GM20431 (cell line): ENCODE measurements around the gene TMEM80.

Source experiments
- in situ Hi-C: fragments of 300-500 bp; cut with MseI, MboI; formaldehyde crosslinking; loops from one replicate; pipeline ENCODE4 v1.15.0; 2020; ENCODE audit warnings: low sequenced_read_pairs; ENCODE audit not compliant: unreplicated experiment

TMEM80 gene

DNA sequence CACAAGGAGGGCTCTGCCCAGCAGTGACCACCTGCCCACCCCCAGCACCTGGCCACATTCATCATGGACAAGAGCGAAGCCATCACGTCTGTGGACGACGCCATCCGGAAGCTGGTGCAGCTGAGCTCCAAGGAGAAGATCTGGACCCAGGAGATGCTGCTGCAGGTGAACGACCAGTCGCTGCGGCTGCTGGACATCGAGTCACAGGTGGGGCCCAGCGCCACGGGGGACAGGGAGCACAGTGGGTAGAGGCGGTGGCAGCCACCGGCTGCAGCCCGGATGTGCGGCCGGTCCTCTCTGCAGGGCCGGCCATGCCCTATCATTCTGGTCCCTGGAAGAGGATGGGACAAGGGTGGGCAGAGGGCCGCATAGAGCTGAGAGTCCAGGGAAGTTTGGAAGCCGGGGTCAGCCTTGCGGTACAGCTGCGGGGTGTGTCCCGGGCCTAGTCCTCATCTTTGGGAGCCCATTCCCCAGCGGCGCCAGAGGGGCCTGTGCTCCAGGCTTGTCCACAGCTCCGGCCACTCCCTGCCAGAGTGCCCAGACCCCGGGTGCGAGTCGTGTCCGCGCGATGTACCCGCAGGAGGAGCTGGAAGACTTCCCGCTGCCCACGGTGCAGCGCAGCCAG is 24.5 kb downstream of the TMEM80 start:
- in situ Hi-C loops: loop anchor here (10.0 kb wide), 1 partner anchor 165 kb away; no protein-coding TSS in a partner anchor

DNA sequence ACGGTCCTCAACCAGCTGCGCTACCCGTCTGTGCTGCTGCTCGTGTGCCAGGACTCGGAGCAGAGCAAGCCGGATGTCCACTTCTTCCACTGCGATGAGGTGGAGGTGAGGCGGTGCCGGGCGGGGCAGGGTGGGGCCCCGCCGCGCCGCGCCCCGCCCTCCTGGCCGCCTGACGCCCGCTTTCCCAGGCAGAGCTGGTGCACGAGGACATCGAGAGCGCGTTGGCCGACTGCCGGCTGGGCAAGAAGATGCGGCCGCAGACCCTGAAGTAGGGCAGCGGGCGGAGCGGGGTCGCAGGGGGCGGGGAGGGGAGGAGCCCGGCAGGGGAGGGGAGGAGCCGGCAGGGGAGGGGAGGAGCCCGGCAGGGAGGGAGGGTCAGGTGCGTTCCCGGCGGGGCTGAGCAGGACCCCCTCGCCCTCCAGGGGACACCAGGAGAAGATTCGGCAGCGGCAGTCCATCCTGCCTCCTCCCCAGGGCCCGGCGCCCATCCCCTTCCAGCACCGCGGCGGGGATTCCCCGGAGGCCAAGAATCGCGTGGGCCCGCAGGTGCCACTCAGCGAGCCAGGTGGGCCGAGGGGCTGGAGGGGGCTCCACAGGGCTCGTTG is 25.1 kb downstream of the TMEM80 start:
- in situ Hi-C loops: loop anchor here (10.0 kb wide), 1 partner anchor 166 kb away; no protein-coding TSS in a partner anchor

DNA sequence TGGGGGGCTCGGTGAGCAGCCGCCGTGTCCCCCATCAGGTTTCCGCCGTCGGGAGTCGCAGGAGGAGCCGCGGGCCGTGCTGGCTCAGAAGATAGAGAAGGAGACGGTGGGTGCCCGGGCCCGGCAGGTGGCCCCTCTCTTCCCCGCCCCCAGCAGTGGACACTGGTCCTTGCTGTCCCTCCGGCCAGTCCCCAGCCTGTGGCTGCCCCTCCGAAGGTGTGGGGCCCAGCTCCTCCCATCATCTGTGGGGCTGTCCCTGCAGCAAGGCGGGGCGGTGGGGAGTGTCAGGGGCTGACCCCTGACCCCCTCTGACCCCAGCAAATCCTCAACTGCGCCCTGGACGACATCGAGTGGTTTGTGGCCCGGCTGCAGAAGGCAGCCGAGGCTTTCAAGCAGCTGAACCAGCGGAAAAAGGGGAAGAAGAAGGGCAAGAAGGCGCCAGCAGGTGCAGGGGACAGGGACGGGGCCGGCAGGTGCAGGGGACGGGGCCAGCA is 25.7 kb downstream of the TMEM80 start:
- in situ Hi-C loops: loop anchor here (10.0 kb wide), 1 partner anchor 166 kb away; no protein-coding TSS in a partner anchor

DNA sequence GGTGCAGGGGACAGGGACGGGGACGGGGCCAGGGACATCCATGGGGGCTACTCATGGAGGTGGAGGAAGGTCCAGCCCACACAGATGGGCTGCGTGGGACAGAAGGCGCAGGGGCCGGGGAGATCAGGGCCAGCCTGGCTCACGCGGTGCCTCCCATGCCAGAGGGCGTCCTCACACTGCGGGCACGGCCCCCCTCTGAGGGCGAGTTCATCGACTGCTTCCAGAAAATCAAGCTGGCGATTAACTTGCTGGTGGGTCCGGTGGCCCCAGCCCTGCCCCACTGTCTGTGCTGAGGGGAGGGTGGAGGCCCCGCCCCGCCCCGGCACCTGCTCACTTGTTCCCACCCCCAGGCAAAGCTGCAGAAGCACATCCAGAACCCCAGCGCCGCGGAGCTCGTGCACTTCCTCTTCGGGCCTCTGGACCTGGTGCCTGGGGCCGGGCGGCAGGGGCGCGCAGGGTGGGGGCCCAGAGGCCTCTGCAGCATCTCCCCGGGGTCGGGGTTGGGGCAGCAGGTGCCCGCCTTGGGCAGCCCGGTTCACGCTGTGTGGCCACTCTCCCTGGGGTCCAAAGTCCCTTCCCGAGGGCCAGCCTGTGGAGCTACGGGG is 26.2 kb downstream of the TMEM80 start:
- in situ Hi-C loops: loop anchor here (10.0 kb wide), 1 partner anchor 167 kb away; no protein-coding TSS in a partner anchor

DNA sequence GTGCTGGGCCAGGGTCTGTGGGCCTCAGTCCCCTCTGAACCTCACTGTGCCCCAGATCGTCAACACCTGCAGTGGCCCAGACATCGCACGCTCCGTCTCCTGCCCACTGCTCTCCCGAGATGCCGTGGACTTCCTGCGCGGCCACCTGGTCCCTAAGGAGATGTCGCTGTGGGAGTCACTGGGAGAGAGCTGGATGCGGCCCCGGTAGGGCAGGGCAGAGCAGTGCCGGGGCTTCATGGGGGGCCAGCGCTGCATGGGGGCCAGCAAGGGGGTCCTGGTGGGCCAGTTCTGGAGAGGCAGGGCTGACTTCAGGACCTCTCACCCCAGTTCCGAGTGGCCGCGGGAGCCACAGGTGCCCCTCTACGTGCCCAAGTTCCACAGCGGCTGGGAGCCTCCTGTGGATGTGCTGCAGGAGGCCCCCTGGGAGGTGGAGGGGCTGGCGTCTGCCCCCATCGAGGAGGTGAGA is 26.8 kb downstream of the TMEM80 start:
- in situ Hi-C loops: loop anchor here (10.0 kb wide), 1 partner anchor 168 kb away; no protein-coding TSS in a partner anchor

DNA sequence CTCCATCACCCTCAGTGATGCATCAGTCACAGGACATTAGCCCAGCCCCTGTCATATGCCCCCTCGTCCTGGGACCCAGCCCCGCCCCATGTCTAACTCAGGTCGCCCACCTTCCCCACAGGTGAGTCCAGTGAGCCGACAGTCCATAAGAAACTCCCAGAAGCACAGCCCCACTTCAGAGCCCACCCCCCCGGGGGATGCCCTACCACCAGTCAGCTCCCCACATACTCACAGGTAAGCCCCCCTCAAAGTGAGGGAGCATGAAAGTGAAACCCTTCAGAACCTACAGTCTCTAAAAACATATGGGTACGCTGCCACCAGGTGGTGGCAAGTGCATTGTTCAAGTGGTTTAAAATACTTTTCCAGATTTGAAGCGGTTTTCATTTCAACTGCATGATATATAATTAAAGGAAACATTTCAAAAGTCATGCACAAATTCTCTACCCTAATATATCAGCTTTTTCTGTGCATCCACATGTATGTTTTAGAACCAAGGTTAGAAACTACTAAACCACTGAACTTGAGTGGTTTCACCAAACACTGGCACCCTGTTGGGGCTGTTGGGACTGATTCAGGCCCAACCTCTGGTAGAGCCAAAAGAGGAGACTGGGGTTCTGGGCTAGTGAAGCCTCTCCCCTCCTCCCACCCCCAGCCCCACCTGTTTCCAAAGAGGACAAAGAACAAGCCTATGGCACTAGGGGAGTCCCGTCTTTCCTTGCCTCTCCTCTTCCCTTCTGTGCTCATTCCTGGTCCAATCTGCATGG is 27.7 kb downstream of the TMEM80 start:
- in situ Hi-C loops: loop anchor here (10.0 kb wide), 1 partner anchor 169 kb away; no protein-coding TSS in a partner anchor

DNA sequence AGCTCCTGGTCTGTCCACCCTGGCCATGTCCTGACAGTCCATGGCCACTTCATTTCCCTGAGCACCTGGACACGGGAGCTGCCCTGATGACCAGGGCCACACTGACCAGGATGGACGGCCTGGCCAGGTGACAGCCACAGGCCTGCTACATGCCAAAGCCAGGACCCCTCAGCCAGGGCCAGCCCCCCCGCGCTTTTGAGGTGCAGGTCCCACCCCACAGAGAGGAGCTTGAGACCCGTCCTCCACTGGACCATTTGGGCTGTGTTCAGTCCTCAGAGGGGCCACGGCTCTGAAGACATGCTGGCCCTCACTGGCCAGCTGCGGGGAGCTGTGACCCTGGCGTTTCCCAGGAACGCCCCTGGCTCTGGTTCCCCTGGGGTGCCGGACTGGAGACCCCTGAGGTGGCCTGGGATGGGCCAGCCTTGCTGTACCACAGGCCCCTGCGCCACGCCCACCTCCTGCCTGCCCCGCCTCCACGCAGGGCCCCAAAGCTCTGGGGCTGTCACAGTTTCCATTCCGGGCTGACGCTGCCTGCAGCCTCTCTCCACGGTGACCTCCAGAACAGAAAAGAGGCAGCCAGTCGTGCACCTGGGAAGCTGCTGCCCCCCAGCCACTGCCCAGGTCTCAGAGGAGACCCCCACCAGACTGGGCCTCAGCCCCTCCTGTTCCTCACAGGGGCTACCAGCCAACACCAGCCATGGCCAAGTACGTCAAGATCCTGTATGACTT is 28.6 kb downstream of the TMEM80 start:
- in situ Hi-C loops: loop anchor here (10.0 kb wide), 1 partner anchor 169 kb away; no protein-coding TSS in a partner anchor

DNA sequence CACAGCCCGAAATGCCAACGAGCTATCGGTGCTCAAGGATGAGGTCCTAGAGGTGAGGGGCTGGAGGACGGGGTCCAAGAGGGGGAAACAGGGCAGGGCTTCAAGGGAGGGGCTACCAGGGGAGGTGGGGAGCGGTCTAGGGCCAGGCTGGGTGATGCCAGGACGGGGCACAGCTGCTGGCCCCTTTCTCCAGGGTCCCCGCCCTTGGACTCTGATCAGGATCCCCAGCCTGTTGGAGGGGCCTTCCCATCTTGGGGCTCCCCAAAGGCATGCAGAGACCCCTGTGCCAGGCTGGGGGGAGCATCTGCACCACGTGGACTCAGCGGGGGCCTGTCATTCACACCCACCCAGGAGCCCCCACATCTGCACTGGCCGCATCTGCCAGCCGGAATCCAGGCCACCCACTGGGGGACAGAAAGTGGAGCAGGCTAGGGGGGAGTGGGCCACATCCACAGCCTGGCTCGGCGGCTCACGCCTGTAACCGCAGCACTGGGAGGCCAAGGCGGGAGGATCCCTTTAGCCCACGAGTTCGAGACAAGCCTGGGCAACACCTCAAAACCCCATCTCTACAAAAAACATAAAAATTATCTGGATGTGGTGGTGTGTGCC is 29.3 kb downstream of the TMEM80 start:
- in situ Hi-C loops: loop anchor here (10.0 kb wide), 1 partner anchor 170 kb away; no protein-coding TSS in a partner anchor

DNA sequence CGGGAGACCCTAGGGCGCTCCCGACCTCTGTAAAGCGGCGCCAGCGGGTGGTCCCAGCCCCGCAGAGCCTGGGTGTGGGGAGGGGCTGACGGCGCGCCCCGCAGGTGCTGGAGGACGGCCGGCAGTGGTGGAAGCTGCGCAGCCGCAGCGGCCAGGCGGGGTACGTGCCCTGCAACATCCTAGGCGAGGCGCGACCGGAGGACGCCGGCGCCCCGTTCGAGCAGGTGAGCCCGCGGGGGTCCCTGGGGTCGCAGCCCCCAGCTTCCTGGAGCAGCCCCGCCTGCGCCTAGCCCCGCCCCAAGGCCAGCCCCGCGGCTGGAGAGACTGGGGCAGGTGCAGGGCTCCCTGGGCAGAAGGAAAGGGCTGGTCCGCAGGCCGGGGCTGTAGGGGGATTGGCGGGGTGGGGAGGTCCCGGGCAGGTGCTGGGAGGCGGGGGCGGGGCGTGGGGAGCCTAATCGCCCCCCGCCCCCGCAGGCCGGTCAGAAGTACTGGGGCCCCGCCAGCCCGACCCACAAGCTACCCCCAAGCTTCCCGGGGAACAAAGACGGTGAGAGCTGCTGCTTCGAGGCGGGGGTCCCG is 30.1 kb downstream of the TMEM80 start:
- in situ Hi-C loops: loop anchor here (10.0 kb wide), 1 partner anchor 171 kb away; no protein-coding TSS in a partner anchor

DNA sequence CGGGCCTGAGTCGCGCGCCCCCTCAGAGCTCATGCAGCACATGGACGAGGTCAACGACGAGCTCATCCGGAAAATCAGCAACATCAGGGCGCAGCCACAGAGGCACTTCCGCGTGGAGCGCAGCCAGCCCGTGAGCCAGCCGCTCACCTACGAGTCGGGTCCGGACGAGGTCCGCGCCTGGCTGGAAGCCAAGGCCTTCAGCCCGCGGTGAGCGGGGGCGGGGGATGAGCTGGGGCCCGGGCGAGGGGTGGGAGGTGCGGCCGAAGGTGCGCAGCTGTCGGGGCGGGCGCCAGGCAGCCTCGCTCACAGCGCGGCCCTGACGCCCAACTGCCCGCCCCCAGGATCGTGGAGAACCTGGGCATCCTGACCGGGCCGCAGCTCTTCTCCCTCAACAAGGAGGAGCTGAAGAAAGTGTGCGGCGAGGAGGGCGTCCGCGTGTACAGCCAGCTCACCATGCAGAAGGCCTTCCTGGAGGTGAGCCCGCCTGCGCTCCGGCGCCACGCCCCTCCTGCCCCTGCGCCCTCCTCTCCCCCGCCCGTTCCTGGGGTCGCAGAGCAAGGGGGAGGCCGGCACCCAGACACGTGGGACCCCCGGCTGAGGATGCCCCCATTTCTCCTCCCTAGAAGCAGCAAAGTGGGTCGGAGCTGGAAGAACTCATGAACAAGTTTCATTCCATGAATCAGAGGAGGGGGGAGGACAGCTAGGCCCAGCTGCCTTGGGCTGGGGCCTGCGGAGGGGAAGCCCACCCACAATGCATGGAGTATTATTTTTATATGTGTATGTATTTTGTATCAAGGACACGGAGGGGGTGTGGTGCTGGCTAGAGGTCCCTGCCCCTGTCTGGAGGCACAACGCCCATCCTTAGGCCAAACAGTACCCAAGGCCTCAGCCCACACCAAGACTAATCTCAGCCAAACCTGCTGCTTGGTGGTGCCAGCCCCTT is 30.9 kb downstream of the TMEM80 start:
- in situ Hi-C loops: loop anchor here (10.0 kb wide), 1 partner anchor 172 kb away; no protein-coding TSS in a partner anchor

DNA sequence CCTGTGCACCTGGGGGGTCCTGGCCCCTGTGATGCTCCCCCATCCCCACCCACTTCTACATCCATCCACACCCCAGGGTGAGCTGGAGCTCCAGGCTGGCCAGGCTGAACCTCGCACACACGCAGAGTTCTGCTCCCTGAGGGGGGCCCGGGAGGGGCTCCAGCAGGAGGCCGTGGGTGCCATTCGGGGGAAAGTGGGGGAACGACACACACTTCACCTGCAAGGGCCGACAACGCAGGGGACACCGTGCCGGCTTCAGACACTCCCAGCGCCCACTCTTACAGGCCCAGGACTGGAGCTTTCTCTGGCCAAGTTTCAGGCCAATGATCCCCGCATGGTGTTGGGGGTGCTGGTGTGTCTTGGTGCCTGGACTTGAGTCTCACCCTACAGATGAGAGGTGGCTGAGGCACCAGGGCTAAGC is 31.7 kb downstream of the TMEM80 start:
- in situ Hi-C loops: loop anchor here (10.0 kb wide), 1 partner anchor 172 kb away; no protein-coding TSS in a partner anchor

DNA sequence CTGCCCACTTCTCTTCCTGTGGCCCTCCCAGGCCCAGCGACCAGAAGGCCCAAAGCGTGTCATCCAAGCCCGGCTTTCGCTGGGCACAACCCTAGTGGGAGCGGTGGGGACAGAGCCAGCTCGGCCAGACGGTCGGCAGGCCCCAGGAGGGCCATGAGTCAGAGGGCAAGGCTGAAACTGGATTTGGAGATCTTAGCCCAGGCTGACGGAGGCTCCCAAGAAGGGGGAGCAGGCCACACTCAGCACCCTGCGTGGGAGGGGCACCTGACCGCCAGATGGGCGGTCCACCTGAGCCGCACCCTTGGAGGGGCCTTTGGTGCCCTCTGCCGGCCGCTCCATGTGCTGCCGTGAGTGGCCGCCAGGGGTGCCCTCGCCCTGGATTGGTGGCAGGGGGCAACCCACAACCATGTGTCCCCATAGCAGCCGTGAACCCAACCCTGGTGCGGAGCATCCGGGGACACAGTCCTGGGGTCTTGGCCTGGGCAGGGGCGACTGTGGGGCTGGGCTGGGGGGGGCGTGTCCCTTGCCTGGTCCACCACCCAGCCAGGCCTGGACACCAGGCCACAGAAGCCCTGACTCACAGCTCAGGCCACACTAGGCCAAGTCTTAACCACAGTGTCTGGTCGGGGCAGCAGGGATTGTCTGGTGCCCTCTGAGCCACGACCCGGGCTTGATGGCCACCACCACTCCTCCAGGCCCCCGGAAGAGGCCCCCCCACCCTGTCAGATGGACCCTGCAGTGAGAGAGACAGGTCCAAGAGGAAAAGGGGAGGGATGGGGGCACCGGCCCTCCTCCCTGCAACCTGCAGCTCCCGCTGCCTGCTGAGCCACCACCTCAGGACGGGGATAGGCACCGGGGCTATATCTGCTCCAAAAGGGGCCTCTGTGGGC is 32.5 kb downstream of the TMEM80 start:
- in situ Hi-C loops: loop anchor here (10.0 kb wide), 1 partner anchor 173 kb away; no protein-coding TSS in a partner anchor

DNA sequence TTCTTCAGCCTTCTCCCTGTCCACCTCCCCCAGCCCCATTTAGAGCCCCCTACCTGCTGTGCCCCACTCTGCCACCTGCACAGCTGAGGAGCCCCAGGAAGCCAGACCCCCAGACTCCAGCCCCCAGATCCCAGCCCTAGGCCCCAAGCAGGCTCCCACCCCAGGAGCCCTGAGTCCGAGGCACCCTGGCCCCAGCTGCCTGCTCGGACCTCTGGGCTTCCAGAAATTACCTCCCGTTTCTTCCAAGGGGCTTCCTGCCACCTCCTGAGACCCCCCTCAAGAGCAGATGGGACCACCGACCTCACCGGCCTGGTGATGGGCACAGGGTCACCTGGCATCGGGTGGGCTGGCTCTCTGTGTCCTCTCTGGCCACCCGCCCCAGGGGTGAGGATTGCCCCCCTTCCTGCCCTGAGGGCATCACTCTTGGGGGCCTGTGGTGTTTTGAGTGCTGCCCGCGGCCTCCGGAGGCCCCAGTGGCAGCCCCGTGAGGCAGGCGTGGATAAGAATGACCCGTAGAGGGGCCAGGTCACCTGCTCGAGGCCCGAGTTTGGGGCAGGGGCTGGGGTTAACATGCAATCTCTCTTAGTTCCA is 33.4 kb downstream of the TMEM80 start:
- in situ Hi-C loops: loop anchor here (10.0 kb wide), 1 partner anchor 174 kb away; no protein-coding TSS in a partner anchor

DNA sequence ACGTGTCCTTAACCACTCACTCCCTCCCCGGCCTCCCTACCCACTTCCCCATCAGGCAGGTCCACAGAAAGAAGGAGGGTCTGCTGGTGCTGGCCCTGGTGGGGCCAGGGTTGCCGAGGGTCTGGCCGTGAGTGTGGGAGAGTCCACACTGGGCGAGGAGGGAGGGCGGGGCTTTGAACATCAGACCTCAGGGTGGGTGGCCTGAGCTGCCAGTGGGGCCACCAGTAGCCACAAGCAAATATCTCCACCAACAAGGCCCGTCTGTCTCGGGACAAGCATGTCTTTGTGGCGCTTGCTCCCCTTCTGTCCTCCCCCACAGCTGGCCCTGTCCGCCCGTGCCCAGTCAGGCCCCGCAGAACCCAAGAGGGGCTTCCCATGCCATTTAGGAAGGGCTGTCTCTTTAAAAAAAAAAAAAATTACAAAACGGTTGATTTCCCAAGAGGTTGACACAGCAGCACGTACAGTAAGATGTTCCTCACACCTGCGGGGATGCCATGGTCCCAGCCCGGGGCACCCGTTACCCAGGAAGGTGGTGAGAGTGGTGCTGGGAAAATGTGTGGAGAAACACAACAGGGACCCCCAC is 34.0 kb downstream of the TMEM80 start:
- in situ Hi-C loops: loop anchor here (10.0 kb wide), 1 partner anchor 175 kb away; no protein-coding TSS in a partner anchor

DNA sequence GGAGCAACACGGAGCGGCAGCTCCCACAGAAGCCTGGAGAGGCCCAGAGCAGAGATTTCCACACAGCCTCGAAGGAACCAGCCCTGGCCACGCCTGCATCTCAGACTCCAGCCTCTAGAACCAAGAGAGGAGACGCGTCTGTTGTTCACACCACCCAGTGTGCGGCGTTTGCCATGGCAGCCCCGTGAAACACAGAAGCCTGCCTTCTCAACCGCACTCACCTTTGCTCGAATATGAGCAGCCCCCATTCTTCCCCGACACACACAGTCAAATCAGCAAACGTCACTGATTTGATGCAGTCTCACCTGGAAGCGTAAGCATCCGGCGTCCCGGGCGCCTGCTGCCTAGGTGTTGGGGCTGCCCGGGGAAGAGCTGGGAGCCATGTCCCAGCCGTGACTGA is 37.5 kb downstream of the TMEM80 start:
- in situ Hi-C loops: no loop called here
